ENCODE results near the gene TMCO4.

GRCh38 chr1:19662313-19662712, 137.4 kb downstream of the TMCO4 start:
- TF ChIP-seq, protein P1, sequence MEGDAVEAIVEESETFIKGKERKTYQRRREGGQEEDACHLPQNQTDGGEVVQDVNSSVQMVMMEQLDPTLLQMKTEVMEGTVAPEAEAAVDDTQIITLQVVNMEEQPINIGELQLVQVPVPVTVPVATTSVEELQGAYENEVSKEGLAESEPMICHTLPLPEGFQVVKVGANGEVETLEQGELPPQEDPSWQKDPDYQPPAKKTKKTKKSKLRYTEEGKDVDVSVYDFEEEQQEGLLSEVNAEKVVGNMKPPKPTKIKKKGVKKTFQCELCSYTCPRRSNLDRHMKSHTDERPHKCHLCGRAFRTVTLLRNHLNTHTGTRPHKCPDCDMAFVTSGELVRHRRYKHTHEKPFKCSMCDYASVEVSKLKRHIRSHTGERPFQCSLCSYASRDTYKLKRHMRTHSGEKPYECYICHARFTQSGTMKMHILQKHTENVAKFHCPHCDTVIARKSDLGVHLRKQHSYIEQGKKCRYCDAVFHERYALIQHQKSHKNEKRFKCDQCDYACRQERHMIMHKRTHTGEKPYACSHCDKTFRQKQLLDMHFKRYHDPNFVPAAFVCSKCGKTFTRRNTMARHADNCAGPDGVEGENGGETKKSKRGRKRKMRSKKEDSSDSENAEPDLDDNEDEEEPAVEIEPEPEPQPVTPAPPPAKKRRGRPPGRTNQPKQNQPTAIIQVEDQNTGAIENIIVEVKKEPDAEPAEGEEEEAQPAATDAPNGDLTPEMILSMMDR (IDR thresholded peaks at IDR 0.05; ENCODE audit: insufficient read depth, low read depth, low read length): no peak
- no peak for TF ChIP-seq EZH2 (IDR thresholded peaks at IDR 0.05; ENCODE audit: insufficient read depth, low read length)
